GM12891 (cell line): ENCODE measurements around the gene MRPL18.

ENCODE experiments used
- PAX5 ChIP-seq: IDR thresholded peaks from 2 replicates; pipeline ENCODE4 v1.6.1; 2011; ENCODE audit warnings: low read length, moderate library complexity, mild to moderate bottlenecking; ENCODE audit not compliant: insufficient read depth, severe bottlenecking
- POLR2A ChIP-seq: IDR thresholded peaks from 2 replicates; pipeline ENCODE4 v1.6.1; 2011; ENCODE audit warnings: low read depth, low read length, control low read depth
- POLR2AphosphoS5 ChIP-seq: IDR thresholded peaks from 2 replicates; pipeline ENCODE4 v1.6.1; 2011; ENCODE audit warnings: low read depth, low read length, control low read depth
- POU2F2 ChIP-seq: IDR thresholded peaks from 2 replicates; pipeline ENCODE4 v1.6.1; 2011; ENCODE audit warnings: low read depth, mild to moderate bottlenecking, control low read depth, low read length, moderate library complexity
- SPI1 ChIP-seq: IDR thresholded peaks from 2 replicates; pipeline ENCODE4 v1.6.1; 2011; ENCODE audit warnings: low read depth, low read length, control low read depth
- TAF1 ChIP-seq: IDR thresholded peaks from 2 replicates; pipeline ENCODE4 v1.6.1; 2011; ENCODE audit warnings: low read depth, low read length, control low read depth

DNA sequence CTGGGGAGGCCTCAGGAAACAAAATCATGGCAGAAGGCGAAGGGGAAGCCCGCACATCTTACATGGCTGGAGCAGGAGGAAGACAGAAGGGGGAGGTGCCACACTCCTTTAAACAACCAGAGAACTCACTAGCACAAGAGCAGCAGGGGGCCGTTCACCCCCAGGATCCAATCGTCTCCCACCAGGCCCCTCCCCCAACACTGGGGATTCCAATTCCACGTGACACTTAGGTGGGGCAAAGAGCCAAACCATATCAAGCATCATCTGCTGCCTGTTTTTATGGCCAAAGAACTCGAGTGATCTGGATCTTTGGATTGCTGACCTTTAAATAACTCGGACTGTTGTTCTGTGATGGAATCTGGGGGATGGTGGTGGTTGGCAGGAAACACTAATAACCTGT is 37.8 kb downstream of the MRPL18 start:
- no peak for TF ChIP-seq POLR2A
- TF ChIP-seq TAF1: no peak
- TF ChIP-seq POLR2AphosphoS5: no peak
- TF ChIP-seq PAX5: no peak
- no peak for TF ChIP-seq SPI1
- TF ChIP-seq POU2F2: no peak
